Thyroid gland (tissue), 4 donors: ENCODE results near the gene SLC25A39. TPM values are rescaled to one million over a fixed set of nuclear protein-coding genes. Genes with fewer than 3 reads are reported as not detected.

ENCODE experiments used
- DNase-seq, 2 donors: peaks; one replicate each; pipeline ENCODE4 v3.0.0-alpha.2; 2019
- H3K27ac ChIP-seq, 3 donors: fragments of 200-600 bp; sonication (generic); 1 replicate in 2 of 3; 2 replicates in 1 of 3; pipeline ENCODE4 v1.5.1; 2016 to 2019; ENCODE audit warnings: mild to moderate bottlenecking in 1 of 3, moderate library complexity in 1 of 3
- H3K27me3 ChIP-seq: fragments of 200-600 bp; sonication (generic); one replicate; pipeline ENCODE4 v1.5.1; 2019
- H3K36me3 ChIP-seq, 2 donors: fragments of 200-600 bp; sonication (generic); one replicate each; pipeline ENCODE4 v1.5.1; 2016 to 2019
- H3K4me1 ChIP-seq, 2 donors: fragments of 200-600 bp; sonication (generic); one replicate each; pipeline ENCODE4 v1.5.1; 2017 to 2019
- H3K4me3 ChIP-seq, 3 donors: fragments of 200-600 bp; sonication (generic); replicated peaks in 1 of 3; 1 replicate in 2 of 3; 2 replicates in 1 of 3; pipeline ENCODE4 v1.5.1; 2016; ENCODE audit warnings: mild to moderate bottlenecking in 1 of 3
- H3K9me3 ChIP-seq: fragments of 200-600 bp; sonication (generic); one replicate; pipeline ENCODE4 v1.5.1; 2017
- POLR2A ChIP-seq, 2 donors: fragments of 450-650 bp; IDR thresholded peaks; one replicate each; pipeline ENCODE4 v1.6.1; 2017; ENCODE audit warnings: antibody characterized with exemption in 2 of 2, mild to moderate bottlenecking in 2 of 2, moderate library complexity in 1 of 2
- WGBS, 2 donors: methylation state at CpG; one replicate each; pipeline ENCODE4 v1.1.5; 2017; 5-methylcytosine and 5-hydroxymethylcytosine counted together
- intact Hi-C: fragments of 100-400 bp; cut with DNase I; formaldehyde crosslinking; loops from one replicate; pipeline ENCODE4 v1.15.1; 2023
- total RNA-seq, 4 donors: library from RNA; depleted of rRNA; stranded (reverse); fragments of >200 nt; gene quantifications; one replicate each; pipeline ENCODE4 v1.2.3, GENCODE V29; 2016
- TF ChIP-seq, protein P1 (sequence below), 6 experiments: fragments of 200-600 bp in 3 of 6; fragments of 450-650 bp in 3 of 6; sonication (generic) in 3 of 6; IDR thresholded peaks; one replicate each; pipeline ENCODE4 v1.5.1; 2016 to 2019; ENCODE audit warnings: antibody characterized with exemption in 6 of 6, mild to moderate bottlenecking in 2 of 6, inconsistent platforms in 1 of 6, moderate library complexity in 1 of 6

SLC25A39 gene
- total RNA-seq, 4 donors from 2014 or later = 82.5 to 201 (median 144) TPM

DNA sequence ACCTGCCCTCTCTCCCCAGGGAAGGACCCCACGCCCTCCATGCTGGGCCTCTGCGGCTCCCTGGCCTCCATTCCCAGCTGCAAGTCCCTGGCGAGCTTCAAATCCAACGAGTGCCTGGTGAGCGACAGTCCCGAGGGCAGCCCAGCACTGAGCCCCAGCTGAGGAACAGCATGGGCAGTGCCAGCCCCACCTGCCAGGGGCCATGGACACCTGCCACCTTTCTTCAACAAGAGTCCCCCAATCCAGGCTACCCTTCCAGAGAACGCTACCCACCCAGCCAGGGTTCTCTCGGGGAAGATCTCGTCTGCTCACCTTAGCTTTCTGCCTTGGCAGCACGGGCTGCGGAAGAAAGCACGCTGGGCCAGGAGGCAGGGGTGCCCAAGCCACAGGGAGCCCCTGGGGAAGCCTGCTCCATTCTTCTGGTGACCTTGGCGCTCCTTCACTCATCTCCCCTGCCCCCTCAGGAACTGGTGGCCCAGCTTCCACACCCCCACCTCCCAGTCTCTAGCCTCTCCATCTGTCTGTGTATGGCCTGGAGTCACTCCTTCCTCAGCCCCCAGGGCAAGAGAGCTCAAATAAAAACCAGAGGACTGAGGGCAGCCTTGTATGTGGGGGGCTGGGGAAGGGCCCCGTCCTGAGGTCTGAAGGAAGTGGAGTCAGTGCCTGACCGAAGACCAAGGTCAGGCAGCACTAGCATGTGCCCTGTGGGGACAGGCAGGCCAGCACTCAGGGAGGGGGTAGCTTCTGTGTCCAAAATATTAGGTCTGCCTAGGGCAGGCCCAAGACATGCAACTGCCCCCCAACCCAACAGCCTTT lies 6.3 kb downstream of the SLC25A39 start:
- no peaks in the 10 kb centered on the region for H3K9me3 ChIP-seq
- DNase-seq = no peak
- TF ChIP-seq, protein P1, sequence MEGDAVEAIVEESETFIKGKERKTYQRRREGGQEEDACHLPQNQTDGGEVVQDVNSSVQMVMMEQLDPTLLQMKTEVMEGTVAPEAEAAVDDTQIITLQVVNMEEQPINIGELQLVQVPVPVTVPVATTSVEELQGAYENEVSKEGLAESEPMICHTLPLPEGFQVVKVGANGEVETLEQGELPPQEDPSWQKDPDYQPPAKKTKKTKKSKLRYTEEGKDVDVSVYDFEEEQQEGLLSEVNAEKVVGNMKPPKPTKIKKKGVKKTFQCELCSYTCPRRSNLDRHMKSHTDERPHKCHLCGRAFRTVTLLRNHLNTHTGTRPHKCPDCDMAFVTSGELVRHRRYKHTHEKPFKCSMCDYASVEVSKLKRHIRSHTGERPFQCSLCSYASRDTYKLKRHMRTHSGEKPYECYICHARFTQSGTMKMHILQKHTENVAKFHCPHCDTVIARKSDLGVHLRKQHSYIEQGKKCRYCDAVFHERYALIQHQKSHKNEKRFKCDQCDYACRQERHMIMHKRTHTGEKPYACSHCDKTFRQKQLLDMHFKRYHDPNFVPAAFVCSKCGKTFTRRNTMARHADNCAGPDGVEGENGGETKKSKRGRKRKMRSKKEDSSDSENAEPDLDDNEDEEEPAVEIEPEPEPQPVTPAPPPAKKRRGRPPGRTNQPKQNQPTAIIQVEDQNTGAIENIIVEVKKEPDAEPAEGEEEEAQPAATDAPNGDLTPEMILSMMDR (IDR thresholded peaks at IDR 0.05) = no peak
- no peak for TF ChIP-seq POLR2A (IDR thresholded peaks at IDR 0.05)
- H3K27ac ChIP-seq = no peak overlapping the region
- no peak overlapping the region for H3K4me3 ChIP-seq
- no peaks in the 10 kb centered on the region for H3K27me3 ChIP-seq
- peaks cover 28 to 29% of the 10 kb centered on the region in 2 donors for H3K36me3 ChIP-seq
- 87 to 95% methylated on average over 10 to 14 of the region's 15 CpGs for WGBS, 2 donors
- peaks cover 4 to 24% of the 10 kb centered on the region in 2 donors for H3K4me1 ChIP-seq
- intact Hi-C loops = no loop called here

DNA sequence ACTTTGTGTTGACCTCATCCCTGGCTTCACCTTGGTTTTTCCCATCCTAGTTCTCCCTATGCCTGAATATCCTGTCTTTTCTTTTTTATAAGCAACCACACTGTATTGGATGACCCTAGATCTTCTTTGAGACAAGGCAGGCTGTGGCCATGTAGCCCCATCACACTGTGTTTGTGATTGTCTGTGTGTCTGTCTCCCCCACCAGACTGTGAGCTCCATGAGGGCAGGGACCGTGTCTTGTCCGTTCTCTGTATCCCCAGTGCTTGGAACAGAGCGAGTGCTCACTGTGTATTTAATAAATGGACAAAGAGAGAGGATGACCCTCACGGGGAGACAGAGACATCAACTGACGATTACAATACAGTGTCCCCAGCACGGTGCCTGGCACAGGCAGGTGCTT lies 7.1 kb downstream of the SLC25A39 start:
- no peak for TF ChIP-seq POLR2A (IDR thresholded peaks at IDR 0.05)
- Histone ChIP-seq H3K36me3 (peaks cover 28 to 29% of the 10 kb centered on the region in 2 donors), H3K4me3 (no peak overlapping the region), H3K4me1 (peaks cover 0 to 17% of the 10 kb centered on the region in 2 donors), H3K27ac (no peak overlapping the region), H3K9me3 (no peaks in the 10 kb centered on the region), H3K27me3 (no peaks in the 10 kb centered on the region)
- WGBS, 2 donors = 87 to 93% methylated on average over 5 to 6 of the region's 6 CpGs
- intact Hi-C loops = no loop called here
- no peak for DNase-seq

DNA sequence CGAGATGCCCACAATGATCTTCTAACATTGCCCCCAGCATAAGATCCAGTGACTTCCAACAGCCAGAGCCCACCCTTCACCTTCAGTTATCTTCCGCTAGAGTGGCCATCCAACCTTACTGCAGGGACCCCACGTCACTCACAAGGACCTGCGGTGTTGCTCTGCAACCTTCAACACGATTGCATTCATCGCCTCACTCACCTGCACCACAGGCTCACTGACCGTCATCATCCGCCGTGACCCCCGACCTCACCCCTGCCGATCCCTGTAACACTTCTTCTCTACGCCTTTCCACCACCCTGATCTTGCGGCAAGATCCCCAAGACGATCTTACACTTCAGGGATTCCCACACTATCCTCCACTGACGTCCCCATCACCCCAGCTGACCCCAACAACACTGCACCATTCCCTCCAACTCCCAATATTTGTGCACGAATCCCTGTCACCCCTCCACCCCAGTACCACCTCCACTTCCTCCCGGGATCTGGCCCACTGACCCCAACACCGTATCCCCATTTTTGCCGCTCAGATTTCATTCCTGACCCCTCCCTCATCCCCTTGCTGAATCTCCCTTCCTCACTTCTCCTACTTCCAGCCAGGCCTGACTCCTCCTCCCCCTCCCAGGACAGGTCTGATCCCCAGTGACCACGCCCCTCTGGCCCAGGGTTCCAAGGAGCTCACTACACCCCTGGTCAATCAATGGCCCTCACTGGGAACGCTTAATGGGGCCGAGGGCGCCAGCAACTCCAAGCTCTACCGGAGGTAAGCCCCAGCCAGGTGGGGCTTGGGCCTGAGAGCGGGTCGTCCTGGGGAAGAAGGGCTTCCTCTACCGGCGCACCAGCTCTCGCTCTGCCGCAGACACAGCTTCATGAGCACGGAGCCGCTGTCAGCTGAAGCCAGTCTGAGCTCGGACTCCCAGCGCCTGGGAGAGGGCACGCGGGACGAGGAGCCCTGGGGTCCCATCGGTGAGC lies 8.6 kb downstream of the SLC25A39 start:
- Histone ChIP-seq H3K9me3 (no peaks in the 10 kb centered on the region), H3K4me1 (peaks cover 0 to 17% of the 10 kb centered on the region in 2 donors), H3K4me3 (no peak overlapping the region), H3K27ac (no peak overlapping the region), H3K27me3 (no peaks in the 10 kb centered on the region), H3K36me3 (peaks cover 16 to 18% of the 10 kb centered on the region in 2 donors)
- WGBS, 2 donors = 6 to 9% methylated on average over 33 to 38 of the region's 38 CpGs
- no peak for TF ChIP-seq POLR2A (IDR thresholded peaks at IDR 0.05)
- TF ChIP-seq, protein P1 (IDR thresholded peaks at IDR 0.05) = no peak
- intact Hi-C loops = no loop called here
- DNase-seq = peak; percentile 21 to 23

DNA sequence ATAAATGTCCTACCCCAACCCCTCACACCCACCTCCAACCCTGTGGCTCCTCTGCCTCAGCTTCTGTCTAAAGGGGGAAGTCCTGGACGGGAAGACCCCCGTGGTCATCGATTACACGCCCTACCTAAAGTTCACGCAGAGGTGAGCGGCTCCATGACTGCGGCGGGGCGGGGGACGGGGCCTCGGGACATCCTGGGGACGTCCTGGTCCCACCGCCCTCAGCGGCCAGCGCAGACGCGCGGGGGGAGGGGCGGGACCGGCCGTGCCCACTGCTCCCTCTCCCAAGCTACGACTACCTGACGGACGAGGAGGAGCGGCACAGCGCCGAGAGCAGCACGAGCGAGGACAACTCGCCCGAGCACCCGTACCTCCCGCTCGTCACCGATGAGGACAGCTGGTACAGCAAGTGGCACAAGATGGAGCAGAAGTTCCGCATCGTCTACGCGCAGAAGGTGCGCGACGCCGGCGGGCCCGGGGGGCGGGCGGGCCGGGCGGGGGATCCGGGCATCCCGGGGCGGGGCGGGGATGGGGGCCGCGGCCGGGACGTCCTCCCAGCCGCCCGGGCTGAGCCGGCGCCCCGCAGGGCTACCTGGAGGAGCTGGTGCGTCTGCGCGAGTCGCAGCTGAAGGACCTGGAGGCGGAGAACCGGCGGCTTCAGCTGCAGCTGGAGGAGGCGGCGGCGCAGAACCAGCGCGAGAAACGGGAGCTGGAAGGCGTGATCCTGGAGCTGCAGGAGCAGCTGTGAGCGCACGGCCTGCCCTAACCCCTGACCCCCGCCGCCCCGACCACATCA lies 9.6 kb downstream of the SLC25A39 start:
- Histone ChIP-seq H3K27ac (no peak overlapping the region), H3K9me3 (no peaks in the 10 kb centered on the region), H3K4me3 (peak overlapping the region in 1 of 3 donors; percentile 14), H3K36me3 (peaks cover 6 to 8% of the 10 kb centered on the region in 2 donors), H3K27me3 (no peaks in the 10 kb centered on the region), H3K4me1 (peaks cover 0 to 17% of the 10 kb centered on the region in 2 donors)
- peak; percentile 72 to 73 for DNase-seq
- intact Hi-C loops = no loop called here
- TF ChIP-seq, protein P1 (IDR thresholded peaks at IDR 0.05) = no peak
- TF ChIP-seq POLR2A (IDR thresholded peaks at IDR 0.05) = no peak
- 3 to 11% methylated on average over 8 of the region's 81 CpGs for WGBS, 2 donors

DNA sequence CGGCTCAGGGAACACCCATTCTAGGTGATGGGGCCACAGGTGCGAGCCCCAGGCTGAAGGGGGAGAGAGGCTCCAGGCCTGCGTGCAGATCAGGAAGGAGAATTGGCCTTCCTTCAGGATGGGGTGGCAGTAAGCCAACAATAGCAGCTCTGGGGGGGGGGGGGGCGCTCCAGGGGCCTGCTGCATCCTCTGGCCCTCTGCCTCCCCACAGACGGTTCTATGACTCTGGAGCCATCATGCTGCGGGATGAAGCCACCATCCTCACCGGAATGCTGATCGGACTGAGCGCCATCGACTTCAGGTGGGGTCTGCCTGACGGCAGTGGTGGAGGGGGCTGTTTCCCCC lies 10.1 kb downstream of the SLC25A39 start:
- no peak for DNase-seq
- H3K9me3 ChIP-seq = no peaks in the 10 kb centered on the region
- no peak overlapping the region for H3K4me3 ChIP-seq
- TF ChIP-seq POLR2A (IDR thresholded peaks at IDR 0.05) = no peak
- TF ChIP-seq, protein P1 (IDR thresholded peaks at IDR 0.05) = no peak
- no peak overlapping the region for H3K27ac ChIP-seq
- no peaks in the 10 kb centered on the region for H3K27me3 ChIP-seq
- peaks cover under 1 to 3% of the 10 kb centered on the region in 2 donors for H3K36me3 ChIP-seq
- 30 to 45% methylated on average over 7 to 8 of the region's 11 CpGs for WGBS, 2 donors
- H3K4me1 ChIP-seq = peaks cover 0 to 17% of the 10 kb centered on the region in 2 donors
- intact Hi-C loops = no loop called here
